K562 (cell line): ENCODE data around the gene EDRF1. TPM values are rescaled to one million over a fixed set of nuclear protein-coding genes. Genes with fewer than 3 reads are reported as not detected.

ENCODE experiments used
- ATAC-seq: fragments of 200-7000 bp; cut with Tn5 transposase; 3 replicates; pipeline ENCODE4 v1.9.1; 2020; ENCODE audit warnings: moderate library complexity
- BruUV-seq: library from RNA; stranded (reverse); fragments of 400-500 nt; replicated peaks from 2 replicates; lab custom pipeline; 2021; lab: Mats Ljungman, UMichigan
- CTCF ChIA-PET: fragments of 300-600 bp; formaldehyde crosslinking; extraction: SDS; loops from one replicate; lab custom pipeline; 2021; ENCODE audit warnings: low intra/inter-chr PET ratio; lab: Yijun Ruan, JAX
- POLR2A ChIA-PET: fragments of 300-600, 350-650 bp; sonication (Branson Sonifier 250); formaldehyde crosslinking; extraction: SDS; loops from one replicate; lab custom pipeline; 2021; ENCODE audit warnings: antibody characterized with exemption, inconsistent platforms; lab: Yijun Ruan, JAX
- DNase-seq, 4 experiments: peaks; one replicate each; pipeline versions ENCODE4 v3.0.0 to v3.0.0-alpha.2; 2011 to 2018; ENCODE audit warnings: low spot score in 3 of 4, mixed read lengths in 3 of 4; ENCODE audit errors: extremely low read depth in 1 of 4
- FAIRE-seq: peaks from 2 replicates; lab custom pipeline; 2011; peaks lifted over from hg19 to GRCh38; lab: Jason Lieb, UNC
- H2AFZ ChIP-seq: 2 replicates; pipeline ENCODE4 v1.6.0; 2011; ENCODE audit warnings: low read depth, low read length, control low read depth, inconsistent platforms
- H3K27ac ChIP-seq: fragments of 200-600 bp; 3 replicates; pipeline ENCODE4 v1.8.0; 2011; ENCODE audit warnings: low read depth, mild to moderate bottlenecking, control low read depth, inconsistent platforms, low read length, moderate library complexity, mixed read lengths; ENCODE audit errors: extremely low read depth
- H3K27me3 ChIP-seq, 2 experiments: fragments of 300-600 bp in 1 of 2; 2 replicates in 1 of 2; 3 replicates in 1 of 2; pipeline versions ENCODE4 v1.6.0 to v1.8.0; 2011; ENCODE audit warnings: inconsistent platforms in 2 of 2, low read length in 2 of 2, mild to moderate bottlenecking in 1 of 2, mixed read lengths in 1 of 2, moderate library complexity in 1 of 2; ENCODE audit not compliant: control insufficient read depth in 2 of 2, insufficient read depth in 2 of 2
- H3K36me3 ChIP-seq: fragments of 300-600 bp; 3 replicates; pipeline ENCODE4 v1.8.0; 2011; ENCODE audit warnings: mild to moderate bottlenecking, low read length, inconsistent platforms; ENCODE audit not compliant: control insufficient read depth, insufficient read depth
- H3K4me1 ChIP-seq, 2 experiments: fragments of 200-600 bp in 1 of 2; replicated peaks in 1 of 2; 2 replicates in 1 of 2; 3 replicates in 1 of 2; pipeline versions ENCODE4 v1.5.1 to v1.8.0; 2011; ENCODE audit warnings: inconsistent platforms in 2 of 2, low read length in 2 of 2, mild to moderate bottlenecking in 1 of 2, mixed read lengths in 1 of 2, moderate library complexity in 1 of 2; ENCODE audit not compliant: control insufficient read depth in 2 of 2, insufficient read depth in 2 of 2
- H3K4me2 ChIP-seq: 2 replicates; pipeline ENCODE4 v1.6.1; 2011; ENCODE audit warnings: low read length, control low read depth, inconsistent platforms, mixed read lengths; ENCODE audit not compliant: insufficient read depth
- H3K4me3 ChIP-seq: fragments of 200-600 bp; sonication (generic), shearing (Covaris generic); 2 replicates; pipeline ENCODE4 v1.5.1; 2016; ENCODE audit warnings: control low read depth, inconsistent platforms
- H3K79me2 ChIP-seq: fragments of 200-600 bp; 3 replicates; pipeline ENCODE4 v1.8.0; 2011; ENCODE audit warnings: low read length, inconsistent platforms; ENCODE audit not compliant: control insufficient read depth, insufficient read depth
- H3K9ac ChIP-seq, 2 experiments: 2 replicates each; pipeline versions ENCODE4 v1.6.0 to v1.6.1; 2011; ENCODE audit warnings: low read depth in 2 of 2, low read length in 2 of 2, control low read depth in 1 of 2, inconsistent platforms in 1 of 2, mild to moderate bottlenecking in 1 of 2, mixed read lengths in 1 of 2; ENCODE audit not compliant: insufficient read depth in 1 of 2
- H3K9me1 ChIP-seq: one replicate; pipeline ENCODE4 v1.6.0; 2011; ENCODE audit warnings: inconsistent platforms, mild to moderate bottlenecking, low read length, moderate library complexity; ENCODE audit not compliant: control insufficient read depth, insufficient read depth
- H3K9me3 ChIP-seq: replicated peaks from 2 replicates; pipeline ENCODE4 v1.5.1; 2011; ENCODE audit warnings: low read depth, low read length, inconsistent platforms; ENCODE audit not compliant: control insufficient read depth, insufficient read depth
- H4K20me1 ChIP-seq: replicated peaks from 2 replicates; pipeline ENCODE4 v1.6.1; 2011; ENCODE audit warnings: low read length, inconsistent platforms, mixed read lengths; ENCODE audit not compliant: control insufficient read depth, insufficient read depth
- BDP1 ChIP-seq: IDR thresholded peaks from 3 replicates; pipeline ENCODE4 v1.6.1; 2011; ENCODE audit not compliant: insufficient read length, insufficient read depth
- CREB1 ChIP-seq, 2 experiments: sonication (generic) in 1 of 2; formaldehyde crosslinking in 1 of 2; IDR thresholded peaks; 2 replicates each; pipeline versions ENCODE4 v1.6.1 to v1.8.0; 2012 to 2022; ENCODE audit warnings: inconsistent platforms in 1 of 2, mild to moderate bottlenecking in 1 of 2, missing genetic modification reagents in 1 of 2, moderate library complexity in 1 of 2
- MCM5 ChIP-seq: fragments of 450-650 bp; IDR thresholded peaks from 2 replicates; pipeline ENCODE4 v1.6.1; 2016; ENCODE audit warnings: low read depth
- POLR2H ChIP-seq: IDR thresholded peaks from 2 replicates; pipeline ENCODE4 v1.6.1; 2016; ENCODE audit warnings: missing genetic modification characterization, low read depth, mild to moderate bottlenecking, control low read depth, missing compliant biosample characterization, moderate library complexity
- SRSF3 ChIP-seq: fragments of 200-400 bp; formaldehyde crosslinking; IDR thresholded peaks from 2 replicates; pipeline ENCODE4 v1.6.1; 2016; ENCODE audit warnings: mild to moderate bottlenecking, low read length, moderate library complexity; ENCODE audit not compliant: insufficient read depth
- SRSF9 ChIP-seq: fragments of 200-400 bp; formaldehyde crosslinking; IDR thresholded peaks from 2 replicates; pipeline ENCODE4 v1.6.1; 2017; ENCODE audit warnings: low read depth, low read length, borderline replicate concordance
- ZNF644 ChIP-seq: fragments of 200-800 bp; sonication (Bioruptor generic); IDR thresholded peaks from 2 replicates; pipeline ENCODE4 v1.6.1; 2016; ENCODE audit warnings: low read depth, missing genetic modification characterization, missing compliant biosample characterization
- WGBS: fragments of 100-300 bp; shearing (Covaris generic); methylation state at CpG from one replicate; pipeline ENCODE4 v1.1.6; 2016; ENCODE audit warnings: low coverage, mixed read lengths; ENCODE audit not compliant: insufficient coverage; ENCODE audit errors: missing lambda C conversion rate; 5-methylcytosine and 5-hydroxymethylcytosine counted together
- in situ Hi-C: fragments of 300-500 bp; cut with MboI; formaldehyde crosslinking; loops from 4 replicates; pipeline ENCODE4 v1.15.0; 2018; ENCODE audit warnings: inconsistent platforms, mixed read lengths
- intact Hi-C: fragments of 100-400 bp; cut with micrococcal nuclease; formaldehyde crosslinking; loops from 2 replicates; pipeline ENCODE4 v1.14.2; 2022
- polyA plus RNA-seq, 8 experiments: library from polyadenylated mRNA; depleted of rRNA in 4 of 8; stranded (reverse) in 5 of 8; unstranded in 3 of 8; fragments of >200 nt; fragmentation: Nextera tagmentation in 2 of 8; fragmentation: Illumina TruSeq in 1 of 8; extraction: Ambion mirVana in 2 of 8; extraction: Trizol in 1 of 8; gene quantifications; 2 replicates each; pipeline versions ENCODE4 v1.2.1 to v1.2.3, GENCODE V29; 2011 to 2014; ENCODE audit warnings: inconsistent platforms in 1 of 8, missing spikeins in 1 of 8
- total RNA-seq, 7 experiments: library from RNA; depleted of rRNA in 6 of 7; stranded (reverse); fragments of >200 nt in 6 of 7; fragmentation: Illumina TruSeq in 2 of 7; extraction: Trizol in 2 of 7; gene quantifications; 2 replicates each; pipeline versions ENCODE4 v1.2.1 to v1.2.3, GENCODE V29; 2011 to 2021; ENCODE audit warnings: low replicate concordance in 1 of 7

EDRF1 gene
- total and polyA plus RNA-seq, 9 of the 15 experiments (the other 6 are each of a cell fraction or from before 2014, with no cell fraction given): 7.6 to 26.0 (median 18.6) TPM

DNA sequence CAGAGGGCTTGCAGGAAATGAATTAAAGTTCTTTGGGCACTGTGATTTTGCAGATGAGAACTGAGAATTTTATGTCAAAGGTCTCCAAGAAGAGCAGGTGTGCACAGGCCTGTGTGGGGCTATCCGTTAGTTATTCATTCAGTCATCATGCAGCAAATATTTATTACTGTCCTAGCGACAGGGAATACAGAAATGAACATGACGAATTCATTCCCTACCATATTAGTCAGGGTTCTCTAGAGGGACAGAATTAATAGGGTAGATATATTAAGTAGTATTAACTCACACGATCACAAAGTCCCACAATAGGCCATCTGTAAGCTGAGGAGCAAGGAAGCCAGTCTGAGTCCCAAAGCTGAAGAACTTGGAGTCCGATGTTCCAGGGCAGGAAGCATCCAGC is 59.0 kb downstream of the EDRF1 start:
- DNase-seq (no peak), FAIRE-seq (no peak), ATAC-seq (no peak)
- no peaks in the 10 kb centered on the region for H4K20me1 ChIP-seq
- H3K9ac ChIP-seq: no peak overlapping the region
- H3K27ac ChIP-seq: no peak overlapping the region
- intact Hi-C loops (no loop called here), in situ Hi-C loops (no loop called here)
- no peak overlapping the region for H2AFZ ChIP-seq
- H3K4me3 ChIP-seq: no peak overlapping the region
- no peaks in the 10 kb centered on the region for H3K9me1 ChIP-seq
- BruUV-seq: no TSS peak
- ChIA-PET CTCF (no interaction called here), POLR2A (no interaction called here)
- H3K79me2 ChIP-seq: no peaks in the 10 kb centered on the region
- H3K9me3 ChIP-seq: no peaks in the 10 kb centered on the region
- WGBS: 15% methylated on average over 3 of the region's 5 CpGs
- no peaks in the 10 kb centered on the region for H3K27me3 ChIP-seq
- no peak overlapping the region for H3K4me2 ChIP-seq
- peaks cover 0 to 9% of the 10 kb centered on the region in 2 experiments; a peak in 2 of 5 replicates for H3K4me1 ChIP-seq
- no peaks in the 10 kb centered on the region for H3K36me3 ChIP-seq
- TF ChIP-seq CREB1 (IDR thresholded peaks at IDR 0.05) (no peak), CREB1 (CRISPR knock-in tag; IDR thresholded peaks at IDR 0.05) (no peak), ZNF644 (tag) (no peak), BDP1 (no peak), POLR2H (tag) (no peak), SRSF9 (no peak), SRSF3 (no peak), MCM5 (no peak)
- TF ChIP-seq, all 486 proteins: peak for 0
